B cell (primary cell): Measurements from ENCODE around the gene FGF4. TPM values are rescaled to one million over a fixed set of nuclear protein-coding genes. Genes with fewer than 3 reads are reported as not detected.

Experiments used
- ATAC-seq: fragments of 200-7000 bp; cut with Tn5 transposase; one replicate; pipeline ENCODE4 v1.10.0; 2021; ENCODE audit warnings: low read depth, mild to moderate bottlenecking, moderate number of reproducible peaks, moderate library complexity
- CTCF ChIA-PET: fragments of 350-600 bp; sonication (Branson Sonifier 250); formaldehyde crosslinking; loops from one replicate; lab custom pipeline; 2021; ENCODE audit warnings: antibody characterized with exemption, inconsistent platforms; lab: Charles Lee
- POLR2A ChIA-PET: fragments of 350-600 bp; sonication (Branson Sonifier 250); formaldehyde crosslinking; loops from one replicate; lab custom pipeline; 2021; ENCODE audit warnings: antibody characterized with exemption; lab: Charles Lee
- DNase-seq: peaks from one replicate; pipeline ENCODE4 v3.0.0; 2013
- H2AFZ ChIP-seq: 2 replicates; pipeline ENCODE4 v1.6.1; 2012; ENCODE audit warnings: mild to moderate bottlenecking, low read depth, low read length; ENCODE audit not compliant: insufficient read depth, poor library complexity, severe bottlenecking
- H3K27ac ChIP-seq, 2 donors: 1 replicate in 1 of 2; 2 replicates in 1 of 2; pipeline ENCODE4 v1.5.1; 2012 to 2013; ENCODE audit warnings: low read length in 2 of 2, mild to moderate bottlenecking in 2 of 2, moderate library complexity in 1 of 2
- H3K27me3 ChIP-seq, 4 experiments: fragments of 200-600 bp in 1 of 4; sonication (generic) in 1 of 4; replicated peaks in 1 of 4; 1 replicate in 2 of 4; 2 replicates in 2 of 4; pipeline versions ENCODE4 v1.6.1 to v1.7.0; 2013 to 2016; ENCODE audit warnings: low read length in 3 of 4, mild to moderate bottlenecking in 2 of 4, mixed read lengths in 1 of 4, moderate library complexity in 1 of 4; ENCODE audit not compliant: insufficient read depth in 4 of 4, control insufficient read depth in 3 of 4; ENCODE audit errors: control extremely low read depth in 1 of 4
- H3K36me3 ChIP-seq, 2 experiments: replicated peaks in 1 of 2; 1 replicate in 1 of 2; 2 replicates in 1 of 2; pipeline versions ENCODE4 v1.6.1 to v1.7.1; 2013; ENCODE audit warnings: low read length in 1 of 2; ENCODE audit not compliant: insufficient read depth in 2 of 2, control insufficient read depth in 1 of 2; ENCODE audit errors: control extremely low read depth in 1 of 2, extremely low read depth in 1 of 2
- H3K4me1 ChIP-seq, 2 donors: fragments of 200-600 bp in 1 of 2; sonication (generic) in 1 of 2; 1 replicate in 1 of 2; 2 replicates in 1 of 2; pipeline versions ENCODE4 v1.5.1 to v1.6.1; 2013 to 2017; ENCODE audit warnings: low read length in 2 of 2; ENCODE audit not compliant: control insufficient read depth in 2 of 2, insufficient read depth in 2 of 2
- H3K4me2 ChIP-seq: replicated peaks from 2 replicates; pipeline ENCODE3; 2012; ENCODE audit warnings: mild to moderate bottlenecking, low read depth, low read length; ENCODE audit not compliant: poor library complexity, severe bottlenecking
- H3K4me3 ChIP-seq, 5 experiments: fragments of 200-600 bp in 1 of 5; sonication (generic) in 1 of 5; 1 replicate in 3 of 5; 2 replicates in 2 of 5; pipeline versions ENCODE4 v1.5.1 to v1.7.0; 2011 to 2016; ENCODE audit warnings: low read length in 4 of 5, mild to moderate bottlenecking in 4 of 5, low read depth in 2 of 5, control low read depth in 1 of 5, moderate library complexity in 1 of 5; ENCODE audit not compliant: insufficient read depth in 1 of 5; ENCODE audit errors: control extremely low read depth in 1 of 5, extremely low read depth in 1 of 5
- H3K79me2 ChIP-seq: fragments of 200-600 bp; sonication (generic); one replicate; pipeline ENCODE4 v1.6.0; 2016; ENCODE audit warnings: low read length; ENCODE audit not compliant: control insufficient read depth, insufficient read depth
- H3K9ac ChIP-seq: fragments of 200-600 bp; sonication (generic); 2 replicates; pipeline ENCODE4 v1.6.1; 2017; ENCODE audit warnings: mild to moderate bottlenecking, low read length, moderate library complexity
- H3K9me3 ChIP-seq, 3 donors: one replicate each; pipeline versions ENCODE4 v1.6.1 to v1.7.1; 2013; ENCODE audit warnings: low read length in 2 of 3; ENCODE audit not compliant: control insufficient read depth in 2 of 3, insufficient read depth in 1 of 3; ENCODE audit errors: control extremely low read depth in 1 of 3
- H4K20me1 ChIP-seq: 2 replicates; pipeline ENCODE4 v1.6.0; 2012; ENCODE audit warnings: mild to moderate bottlenecking, low read length; ENCODE audit not compliant: insufficient read depth, control insufficient read depth, poor library complexity, severe bottlenecking
- H3K27ac Mint-ChIP-seq: one replicate; pipeline ENCODE4 v1.8.0; 2021; ENCODE audit warnings: mixed read lengths
- H3K27me3 Mint-ChIP-seq: one replicate; pipeline ENCODE4 v1.8.0; 2021; ENCODE audit warnings: mixed read lengths
- H3K4me1 Mint-ChIP-seq: one replicate; pipeline ENCODE4 v1.8.0; 2021; ENCODE audit warnings: mixed read lengths
- H3K4me3 Mint-ChIP-seq: one replicate; pipeline ENCODE4 v1.8.0; 2021; ENCODE audit warnings: mixed read lengths
- H3K9me3 Mint-ChIP-seq: one replicate; pipeline ENCODE4 v1.8.0; 2022; ENCODE audit warnings: mixed read lengths; ENCODE audit not compliant: insufficient read depth
- CTCF ChIP-seq: fragments of 200-600 bp; IDR thresholded peaks from one replicate; pipeline ENCODE4 v1.8.0; 2022; ENCODE audit warnings: antibody characterized with exemption, mild to moderate bottlenecking
- EZH2 ChIP-seq: IDR thresholded peaks from 2 replicates; pipeline ENCODE4 v1.6.1; 2012; ENCODE audit warnings: borderline replicate concordance, low read depth, mild to moderate bottlenecking, moderate library complexity, low read length; ENCODE audit not compliant: insufficient read depth, poor library complexity, severe bottlenecking
- WGBS: methylation state at CpG from one replicate; pipeline ENCODE4 v1.1.5; 2013; ENCODE audit warnings: missing lambda C conversion rate; ENCODE audit not compliant: insufficient coverage; 5-methylcytosine and 5-hydroxymethylcytosine counted together
- intact Hi-C: fragments of 100-400 bp; cut with micrococcal nuclease; formaldehyde crosslinking; loops from one replicate; pipeline ENCODE4 v1.10.0; 2022
- polyA plus RNA-seq: library from polyadenylated mRNA; depleted of rRNA; stranded (reverse); fragments of >200 nt; gene quantifications from 2 replicates; pipeline ENCODE4 v1.2.3, GENCODE V29; 2012
- total RNA-seq, 2 donors: library from RNA; stranded (reverse); fragments of 120-200 nt in 1 of 2; gene quantifications; 1 replicate in 1 of 2; 2 replicates in 1 of 2; pipeline versions ENCODE4 v1.2.3 to v1.2.4, GENCODE V29; 2013 to 2022

Gene FGF4
- total and polyA plus RNA-seq, 2 donors (not counting 1 experiment from before 2014, with no cell fraction given) = not detected

GRCh38 chr11:69799582-69799981 lies 24.4 kb upstream of the FGF4 start:
- WGBS = no CpG with 5 or more reads among the region's 3 CpGs
- H3K27me3 ChIP-seq = no peaks in the 10 kb centered on the region
- peaks cover 0 to 19% (median 0%) of the 10 kb centered on the region in 3 donors for H3K9me3 ChIP-seq
- H3K27ac ChIP-seq = no peak overlapping the region
- no peak overlapping the region for H3K4me3 Mint-ChIP-seq
- ChIA-PET CTCF (no interaction called here), POLR2A (no interaction called here)
- H2AFZ ChIP-seq = no peak overlapping the region
- no peaks in the 10 kb centered on the region for H3K4me1 Mint-ChIP-seq
- TF ChIP-seq CTCF (no peak), EZH2 (no peak)
- H3K79me2 ChIP-seq = no peaks in the 10 kb centered on the region
- ATAC-seq = no peak
- peaks cover 4% of the 10 kb centered on the region for H3K27me3 Mint-ChIP-seq
- DNase-seq = no peak
- no peak overlapping the region for H3K27ac Mint-ChIP-seq
- no peaks in the 10 kb centered on the region for H3K9me3 Mint-ChIP-seq
- no peak overlapping the region for H3K4me3 ChIP-seq
- intact Hi-C loops = no loop called here
- H3K36me3 ChIP-seq = no peaks in the 10 kb centered on the region
- H4K20me1 ChIP-seq = no peaks in the 10 kb centered on the region
- H3K4me1 ChIP-seq = no peaks in the 10 kb centered on the region
- no peak overlapping the region for H3K4me2 ChIP-seq
- no peak overlapping the region for H3K9ac ChIP-seq

- no peaks in the 10 kb centered on the region for H3K79me2 ChIP-seq
- no peaks in the 10 kb centered on the region for H3K4me1 ChIP-seq
- ChIA-PET POLR2A (no interaction called here), CTCF (no interaction called here)
- no peaks in the 10 kb centered on the region for H4K20me1 ChIP-seq
- 100% methylated on average over 1 of the region's 3 CpGs for WGBS
- ATAC-seq = no peak
- H3K4me3 ChIP-seq = no peak overlapping the region
- H3K27ac Mint-ChIP-seq = no peak overlapping the region
- H3K9ac ChIP-seq = no peak overlapping the region
- no peak overlapping the region for H2AFZ ChIP-seq
- H3K27me3 ChIP-seq = no peaks in the 10 kb centered on the region
- H3K27me3 Mint-ChIP-seq = peaks cover 4% of the 10 kb centered on the region
- H3K4me1 Mint-ChIP-seq = no peaks in the 10 kb centered on the region
- DNase-seq = no peak
- no peaks in the 10 kb centered on the region for H3K9me3 Mint-ChIP-seq
- no peak overlapping the region for H3K4me3 Mint-ChIP-seq
- no peaks in the 10 kb centered on the region for H3K36me3 ChIP-seq
- no peak overlapping the region for H3K27ac ChIP-seq
- intact Hi-C loops = no loop called here
- no peak overlapping the region for H3K4me2 ChIP-seq
- peaks cover 0 to 19% (median 0%) of the 10 kb centered on the region in 3 donors for H3K9me3 ChIP-seq
- no peak for TF ChIP-seq EZH2
- no peak for TF ChIP-seq CTCF
Observed at GRCh38 chr11:69799097-69799496, 24.0 kb upstream of the FGF4 start.
